GM19467 (cell line): ENCODE results near the gene VPS18.

Experiments used
- ATAC-seq: cut with Tn5 transposase; IDR thresholded peaks from one replicate; pipeline ENCODE4 v1.9.1; 2021; ENCODE audit warnings: mild to moderate bottlenecking, moderate library complexity; ENCODE audit not compliant: unreplicated experiment

VPS18 gene

GRCh38 chr15:40918146-40918798 is 24.0 kb downstream of the VPS18 start:
- no peak for ATAC-seq

- no peak for ATAC-seq
These were observed 24.6 kb downstream of the VPS18 start for GRCh38 chr15:40918799-40919392.

- no peak for ATAC-seq
These were observed 27.8 kb downstream of the VPS18 start for GRCh38 chr15:40921949-40922607.

GRCh38 chr15:40922608-40923005 is 28.4 kb downstream of the VPS18 start:
- no peak for ATAC-seq

GRCh38 chr15:40923551-40923950 is 29.3 kb downstream of the VPS18 start:
- no peak for ATAC-seq

- ATAC-seq, result no peak
These were observed 31.2 kb downstream of the VPS18 start for GRCh38 chr15:40925495-40925862.

- ATAC-seq, result no peak
These were observed 31.8 kb downstream of the VPS18 start for GRCh38 chr15:40925863-40926658.

GRCh38 chr15:40926659-40927494 is 32.6 kb downstream of the VPS18 start:
- ATAC-seq, result no peak

GRCh38 chr15:40927495-40927872 is 33.2 kb downstream of the VPS18 start:
- ATAC-seq, result no peak

- ATAC-seq, result no peak
These were observed 33.9 kb downstream of the VPS18 start for GRCh38 chr15:40927873-40928806.

GRCh38 chr15:40928821-40929659 is 34.8 kb downstream of the VPS18 start, which contains the start of gene DLL4:
Gene DLL4, plus strand, starts transcription at chr15:40929340. Its CDS starts 329 bp downstream, at chr15:40929669.
- ATAC-seq, result no peak

- no peak for ATAC-seq
These were observed 35.6 kb downstream of the VPS18 start for GRCh38 chr15:40929660-40930429.

GRCh38 chr15:40930430-40931299 is 36.4 kb downstream of the VPS18 start:
- ATAC-seq, result no peak

- ATAC-seq, result no peak
These were observed 37.3 kb downstream of the VPS18 start for GRCh38 chr15:40931300-40932142.

- no peak for ATAC-seq
These were observed 37.9 kb downstream of the VPS18 start for GRCh38 chr15:40932156-40932555.
